HG03135 (cell line): ENCODE data around the gene DPY19L3.
"Not testable (repeated sequence)": the region's sequence is repeated elsewhere in the genome, so short reads cannot be mapped to it uniquely, and the experiment has no call there.

Source experiments
- ATAC-seq: cut with Tn5 transposase; IDR thresholded peaks from one replicate; pipeline ENCODE4 v1.9.1; 2021; ENCODE audit warnings: mild to moderate bottlenecking, moderate library complexity; ENCODE audit not compliant: unreplicated experiment

The DPY19L3 gene, protein sequence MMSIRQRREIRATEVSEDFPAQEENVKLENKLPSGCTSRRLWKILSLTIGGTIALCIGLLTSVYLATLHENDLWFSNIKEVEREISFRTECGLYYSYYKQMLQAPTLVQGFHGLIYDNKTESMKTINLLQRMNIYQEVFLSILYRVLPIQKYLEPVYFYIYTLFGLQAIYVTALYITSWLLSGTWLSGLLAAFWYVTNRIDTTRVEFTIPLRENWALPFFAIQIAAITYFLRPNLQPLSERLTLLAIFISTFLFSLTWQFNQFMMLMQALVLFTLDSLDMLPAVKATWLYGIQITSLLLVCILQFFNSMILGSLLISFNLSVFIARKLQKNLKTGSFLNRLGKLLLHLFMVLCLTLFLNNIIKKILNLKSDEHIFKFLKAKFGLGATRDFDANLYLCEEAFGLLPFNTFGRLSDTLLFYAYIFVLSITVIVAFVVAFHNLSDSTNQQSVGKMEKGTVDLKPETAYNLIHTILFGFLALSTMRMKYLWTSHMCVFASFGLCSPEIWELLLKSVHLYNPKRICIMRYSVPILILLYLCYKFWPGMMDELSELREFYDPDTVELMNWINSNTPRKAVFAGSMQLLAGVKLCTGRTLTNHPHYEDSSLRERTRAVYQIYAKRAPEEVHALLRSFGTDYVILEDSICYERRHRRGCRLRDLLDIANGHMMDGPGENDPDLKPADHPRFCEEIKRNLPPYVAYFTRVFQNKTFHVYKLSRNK

DNA sequence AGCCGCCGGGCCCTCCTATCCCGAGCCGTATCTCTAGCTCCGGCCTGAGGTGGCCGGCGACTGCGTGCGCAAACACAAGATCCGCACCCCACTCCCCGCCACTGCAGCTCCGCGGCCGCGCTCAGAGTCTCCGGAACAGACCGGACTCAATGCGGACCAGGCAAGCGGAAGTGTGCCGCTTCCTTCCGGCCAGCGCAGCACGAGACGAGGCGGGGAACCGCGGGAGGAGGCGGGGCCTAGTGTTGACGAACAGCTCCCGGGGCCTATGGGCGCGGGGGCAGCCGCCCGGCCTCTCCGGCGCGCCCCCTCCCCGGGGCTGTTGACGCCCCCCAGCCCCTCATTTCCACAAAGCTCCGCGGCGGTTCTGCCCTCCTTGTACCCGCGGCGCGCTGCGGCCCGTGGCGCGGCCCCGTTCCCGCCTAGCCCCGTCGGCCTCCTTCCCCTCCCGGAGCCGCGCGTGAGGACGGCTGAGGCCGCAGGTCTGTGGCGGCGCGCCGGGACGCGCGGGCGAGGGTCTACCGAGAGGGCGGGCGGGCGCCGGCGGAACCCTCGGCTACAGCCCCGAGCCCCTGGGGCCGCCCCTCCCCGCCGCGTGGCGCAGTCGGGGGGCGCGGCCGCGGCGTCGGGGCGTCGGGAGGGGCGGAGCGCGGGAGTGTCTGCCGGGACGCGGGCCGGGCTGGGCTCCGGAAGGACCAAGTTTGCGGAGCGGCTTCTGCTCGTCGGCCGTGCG lies at the start of gene DPY19L3:
Gene DPY19L3 (plus strand): TSS at position 340 of the 730 bp plus-strand sequence. CDS start 2,484 bp downstream, outside the sequence.
- ATAC-seq: peak; percentile 95

DNA sequence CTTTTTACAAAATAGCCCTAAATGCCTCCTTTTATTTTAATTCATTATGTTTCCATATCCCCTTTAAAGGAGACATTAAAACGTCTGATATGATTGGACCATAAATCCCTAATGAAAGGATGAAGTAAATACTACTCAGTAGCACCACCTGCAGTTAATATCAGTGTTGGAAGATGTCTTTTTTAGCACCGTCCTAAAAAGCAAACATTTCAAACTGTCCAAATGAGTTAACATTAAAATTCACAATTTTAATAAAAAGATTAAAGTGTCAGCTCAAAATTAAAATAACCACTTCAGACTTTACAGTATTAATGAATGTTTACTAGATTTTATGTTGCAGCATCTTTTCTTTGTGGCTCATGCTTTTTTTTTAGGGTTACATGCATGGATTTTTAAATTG lies 47.9 kb upstream of the DPY19L3 start:
- ATAC-seq: no peak

DNA sequence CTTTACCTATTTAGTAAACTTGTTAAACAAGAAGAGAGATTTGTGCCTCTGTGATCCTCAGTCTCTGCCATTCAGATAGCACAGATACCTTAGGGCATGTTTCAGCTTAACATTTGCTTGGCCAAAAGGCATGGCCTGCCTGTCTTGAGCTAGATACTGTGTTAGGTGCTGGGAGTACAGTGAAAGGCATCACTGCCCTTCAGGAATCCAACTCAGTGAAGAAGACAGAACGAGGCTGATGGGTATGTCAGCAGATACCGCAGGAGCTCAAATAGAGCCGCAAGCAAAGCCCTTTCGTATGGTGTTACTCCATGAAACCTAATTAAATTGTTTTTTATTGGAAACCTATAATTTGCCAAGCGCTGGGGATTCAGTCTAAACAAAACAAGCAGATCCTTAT lies 47.2 kb upstream of the DPY19L3 start:
- no peak for ATAC-seq

DNA sequence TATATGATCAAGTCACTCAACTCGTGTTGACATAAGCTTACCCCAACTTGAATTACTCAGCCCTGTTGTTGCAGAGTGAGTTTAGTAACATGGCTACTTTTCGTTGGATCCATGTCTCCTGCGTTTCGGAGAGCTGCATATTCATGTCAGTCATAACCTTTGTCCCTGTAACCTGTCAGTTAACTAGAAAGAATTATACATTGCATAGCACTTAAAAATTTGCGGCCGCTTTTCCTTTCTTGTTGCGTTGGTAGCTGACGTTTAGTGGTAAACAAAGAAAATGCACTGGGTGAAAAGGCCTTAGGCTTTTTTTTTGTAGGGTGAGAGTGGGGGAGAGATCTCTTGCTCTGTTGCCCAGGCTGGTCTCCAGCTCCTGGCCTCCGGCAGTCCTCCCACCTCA lies 46.0 kb upstream of the DPY19L3 start:
- no peak for ATAC-seq

DNA sequence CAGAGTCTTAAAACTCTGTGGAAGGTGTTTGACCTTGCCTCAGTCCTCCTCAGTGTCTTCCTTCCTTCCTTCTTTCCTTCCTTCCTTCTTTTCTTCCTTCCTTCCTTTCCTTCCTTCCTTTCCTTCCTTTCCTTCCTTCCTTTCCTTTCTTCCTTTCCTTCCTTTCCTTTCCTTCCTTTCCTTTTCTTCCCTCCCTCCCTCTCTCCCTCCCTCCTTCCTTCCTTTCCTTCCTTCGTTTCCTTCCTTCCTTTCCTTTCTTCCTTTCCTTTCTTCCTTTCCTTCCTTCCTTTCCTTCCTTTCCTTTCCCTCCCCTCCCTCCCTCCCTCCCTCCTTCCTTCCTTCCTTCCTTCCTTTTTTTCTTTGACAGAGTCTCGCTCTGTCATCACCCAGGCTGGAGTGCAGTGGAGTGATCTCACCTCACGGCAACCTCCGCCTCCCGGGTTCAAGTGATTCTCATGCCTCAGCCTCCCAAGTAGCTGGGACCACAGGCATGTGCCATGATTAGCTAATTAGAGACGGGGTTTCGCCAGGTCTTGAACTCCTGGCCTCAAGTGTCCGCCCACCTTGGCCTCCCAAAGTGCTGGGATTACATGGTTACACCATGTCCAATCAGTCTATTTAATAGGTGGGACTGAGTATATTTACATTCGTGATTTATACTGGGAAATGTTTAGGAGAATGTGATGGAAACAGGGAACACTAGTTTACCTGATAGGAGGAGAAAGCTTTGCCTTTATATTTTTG lies 43.8 kb upstream of the DPY19L3 start:
- no peak for ATAC-seq

DNA sequence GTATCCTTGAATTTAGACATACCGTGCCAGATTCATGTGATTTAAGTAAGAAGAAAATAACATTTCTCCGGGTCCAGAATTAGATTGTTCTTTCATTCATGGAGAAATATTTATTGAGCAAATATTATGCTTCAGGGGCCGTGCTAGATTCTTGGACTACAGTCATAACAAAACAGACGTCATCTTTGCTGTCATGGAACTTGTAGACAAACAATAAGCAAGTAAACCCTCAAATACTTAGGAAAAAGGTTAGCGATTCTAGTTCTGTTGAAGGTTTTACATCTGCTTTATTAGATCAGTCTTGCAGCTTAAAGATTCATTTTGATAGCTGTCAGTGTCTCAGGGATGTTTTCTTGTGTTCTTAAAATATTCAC lies 43.3 kb upstream of the DPY19L3 start:
- no peak for ATAC-seq

DNA sequence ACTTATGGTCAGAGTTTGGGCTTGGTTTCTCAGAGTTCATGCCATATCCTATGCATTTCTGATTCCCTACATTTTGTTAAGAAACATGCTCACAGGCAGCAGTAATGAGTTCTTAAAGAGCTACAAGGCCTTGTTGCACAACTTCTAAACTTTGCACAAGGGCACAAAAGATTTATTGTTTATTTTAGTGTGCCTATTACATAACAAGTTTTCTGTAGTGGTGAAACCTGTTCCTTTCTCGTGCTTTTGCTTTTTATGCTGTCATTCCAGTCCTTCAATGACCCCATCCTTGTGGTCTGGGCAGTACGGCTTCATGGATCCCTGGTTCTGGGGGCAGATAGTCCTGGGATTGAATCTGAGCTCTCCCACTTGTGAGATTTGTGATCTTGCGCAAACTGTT lies 42.4 kb upstream of the DPY19L3 start:
- ATAC-seq: no peak

DNA sequence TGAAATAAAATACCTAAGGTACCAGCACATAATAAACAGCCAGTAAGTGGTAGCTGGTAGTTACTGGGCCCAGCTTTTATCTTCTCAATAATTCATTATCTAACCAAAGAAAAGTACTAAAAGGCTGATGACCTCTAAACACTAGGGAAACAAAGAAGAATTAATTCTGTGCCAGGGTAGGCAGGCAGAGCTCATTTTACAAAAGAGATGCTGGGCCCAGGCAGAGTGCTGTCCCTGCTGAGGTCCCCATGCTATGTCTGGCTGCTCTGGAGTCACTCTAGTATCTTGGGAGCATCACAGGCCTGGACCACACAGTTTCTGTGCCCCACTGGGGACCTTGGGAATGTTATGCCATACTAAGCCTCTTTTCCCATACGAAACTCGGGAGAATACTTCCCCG lies 41.9 kb upstream of the DPY19L3 start:
- ATAC-seq: no peak

DNA sequence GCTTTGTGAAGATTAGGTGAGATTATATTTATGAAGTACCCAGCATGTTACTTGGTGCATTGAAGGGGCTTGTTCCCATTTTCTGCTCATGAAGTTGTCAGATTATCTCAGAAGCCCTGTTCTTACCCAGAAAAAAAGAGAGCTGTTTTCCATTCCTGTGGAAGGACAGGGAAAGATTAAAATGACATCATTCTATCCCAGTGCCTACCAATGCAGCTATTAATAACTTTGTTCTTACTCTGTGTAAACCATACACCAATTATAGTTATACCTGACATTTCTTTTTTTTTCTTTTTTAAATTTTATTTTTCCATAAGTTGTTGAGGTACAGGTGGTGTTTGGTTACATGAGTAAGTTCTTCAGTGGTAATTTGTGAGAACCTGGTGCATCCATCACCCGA lies 41.5 kb upstream of the DPY19L3 start:
- ATAC-seq: no peak

DNA sequence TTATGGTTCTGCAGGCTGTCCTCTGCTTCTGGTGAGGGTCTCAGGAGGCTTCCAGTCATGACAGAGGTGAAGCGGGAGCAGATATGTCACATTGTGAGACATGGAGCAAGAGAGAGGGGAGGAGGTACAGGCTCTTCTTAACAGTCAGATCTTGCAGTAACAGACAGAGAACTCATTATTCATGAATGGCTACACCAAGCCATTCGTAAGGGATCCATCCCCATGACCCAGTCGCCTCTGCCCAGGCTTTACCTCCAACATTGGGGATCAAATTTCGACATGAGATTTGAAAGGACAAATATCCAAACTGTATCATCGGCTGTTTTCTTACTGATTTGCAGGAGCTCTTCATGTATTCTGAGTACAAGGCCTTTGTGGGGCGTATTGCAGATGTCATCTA lies 38.5 kb upstream of the DPY19L3 start:
- ATAC-seq: no peak

DNA sequence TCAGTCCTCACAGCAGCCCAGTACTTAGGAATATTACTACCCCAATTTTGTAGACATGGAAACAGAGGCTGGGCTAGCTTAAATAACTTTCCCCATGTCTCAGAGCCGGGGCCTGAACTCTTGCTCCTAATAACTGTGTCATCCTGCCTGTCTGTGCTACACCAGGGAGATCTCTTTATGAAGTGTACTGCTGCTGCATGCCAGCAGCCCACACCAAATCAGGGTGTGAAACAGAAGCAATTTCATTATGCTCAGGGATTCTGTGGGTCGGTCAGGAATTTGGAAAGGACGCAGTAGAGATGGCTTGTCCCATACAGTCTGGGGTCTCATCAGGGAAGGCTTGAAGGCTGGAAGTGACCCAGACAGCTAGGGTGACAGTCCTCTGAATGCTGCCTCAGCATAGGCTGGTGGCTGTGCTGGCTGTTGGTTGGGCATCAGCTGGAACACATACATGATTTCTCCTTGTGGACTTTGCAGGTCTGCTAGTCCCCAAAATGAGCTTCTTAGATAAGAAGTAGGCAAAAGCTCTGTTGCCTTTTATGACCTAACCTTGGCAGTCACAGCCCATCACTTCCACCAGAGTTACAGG lies 37.5 kb upstream of the DPY19L3 start:
- ATAC-seq: no peak

DNA sequence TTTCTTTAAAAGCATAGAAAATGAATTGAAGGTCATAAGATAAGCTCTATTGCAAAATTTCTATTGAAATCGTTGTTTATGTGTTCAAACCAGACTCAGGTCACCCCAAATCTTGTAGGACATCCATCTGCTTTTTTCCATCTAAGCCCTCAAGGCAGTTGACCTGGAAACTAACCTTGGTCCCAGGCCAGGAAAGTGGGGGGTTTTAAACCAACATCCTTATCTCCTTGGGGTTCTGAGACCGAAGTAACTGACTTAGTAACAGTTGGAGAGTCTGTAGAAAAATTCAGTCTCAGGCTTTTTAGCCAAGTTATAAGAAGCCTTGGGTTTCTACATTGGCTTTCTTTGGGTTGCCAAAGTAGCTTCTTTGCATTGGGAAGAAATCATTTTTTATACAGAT lies 36.8 kb upstream of the DPY19L3 start:
- ATAC-seq: no peak

DNA sequence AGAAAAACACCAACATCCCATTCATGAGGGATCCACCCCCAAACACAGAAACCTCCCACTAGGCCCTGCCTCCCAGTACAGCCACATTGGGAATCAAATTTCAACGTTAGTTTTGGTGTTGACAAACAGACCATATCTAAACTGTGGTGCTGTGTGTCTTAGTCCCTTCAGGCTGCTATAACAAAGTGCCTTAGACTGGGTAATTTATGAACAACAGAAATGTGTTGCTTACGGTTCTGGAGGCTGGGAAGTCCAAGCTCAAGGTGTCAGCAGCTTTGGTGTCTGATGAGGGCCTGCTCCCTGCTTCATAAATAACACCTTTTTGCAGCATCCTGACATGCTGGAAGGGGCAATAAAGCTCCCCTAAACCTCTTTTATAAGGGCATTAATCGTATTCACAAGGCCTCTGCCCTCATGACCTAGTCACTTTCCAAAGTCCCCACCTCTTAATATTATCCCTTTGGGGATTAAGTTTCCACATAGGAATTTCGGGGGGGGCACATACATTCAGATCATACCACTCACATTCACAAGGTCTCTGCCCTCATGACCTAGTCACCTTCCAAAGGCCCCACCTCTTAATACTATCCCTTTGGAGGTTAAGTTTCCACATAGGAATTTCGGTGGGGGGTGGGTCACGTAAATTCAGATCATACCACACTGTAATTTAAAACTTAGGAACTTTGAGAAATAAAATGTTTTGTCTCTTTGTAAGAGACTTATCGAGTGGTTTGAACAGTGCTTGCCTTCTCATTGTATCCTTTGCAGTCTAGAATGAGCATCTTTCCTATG lies 32.6 kb upstream of the DPY19L3 start:
- ATAC-seq: no peak

DNA sequence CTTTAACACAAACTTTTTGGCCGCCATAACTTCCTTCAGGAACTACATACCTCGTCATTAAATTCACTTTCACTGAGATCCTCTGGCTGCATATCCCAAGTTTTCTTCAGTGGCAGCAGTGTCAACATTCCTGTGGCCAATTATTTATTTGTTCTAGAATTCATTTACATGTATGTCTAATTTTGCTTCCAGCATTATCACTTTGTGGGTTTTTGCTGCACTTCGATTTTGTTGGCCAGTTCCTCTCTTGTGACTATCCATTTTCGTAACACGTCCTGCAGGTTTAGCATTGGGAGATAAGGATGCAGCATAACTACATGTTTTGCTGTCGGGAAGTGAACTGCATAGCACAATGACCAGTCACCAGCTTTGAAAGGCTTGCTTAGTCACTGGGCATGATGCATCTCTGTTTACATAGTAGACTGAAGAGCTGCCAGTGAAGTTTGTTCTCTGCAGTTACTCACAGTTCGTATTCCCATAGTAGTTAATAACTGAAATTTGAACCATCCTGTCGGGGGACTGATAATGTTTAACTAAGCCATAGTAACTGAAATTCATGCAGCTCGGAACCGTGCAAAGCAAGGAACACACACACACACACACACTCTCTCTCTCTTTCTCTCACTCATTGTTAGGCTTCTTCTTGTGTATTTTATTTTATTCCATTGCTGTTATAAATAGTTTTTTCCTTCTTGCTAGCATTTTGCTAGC lies 31.8 kb upstream of the DPY19L3 start:
- ATAC-seq: no peak

DNA sequence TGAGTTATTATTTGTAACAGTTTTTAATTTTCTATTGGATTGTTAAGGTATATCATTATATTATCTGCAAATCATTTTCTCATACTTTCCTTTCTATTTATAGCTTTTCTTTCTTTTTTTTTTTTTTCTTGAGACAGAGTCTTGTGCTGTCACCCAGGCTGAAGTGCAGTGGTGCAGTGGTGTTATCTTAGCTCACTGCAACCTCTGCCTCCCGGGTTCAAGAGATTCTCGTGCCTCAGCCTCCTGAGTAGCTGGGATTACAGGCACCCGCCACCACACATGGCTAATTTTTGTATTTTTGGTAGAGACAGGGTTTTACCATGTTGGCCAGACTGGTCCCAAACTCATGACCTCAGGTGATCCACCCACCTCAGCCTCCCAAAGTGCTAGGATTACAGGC lies 31.2 kb upstream of the DPY19L3 start:
- ATAC-seq: not testable (repeated sequence)

DNA sequence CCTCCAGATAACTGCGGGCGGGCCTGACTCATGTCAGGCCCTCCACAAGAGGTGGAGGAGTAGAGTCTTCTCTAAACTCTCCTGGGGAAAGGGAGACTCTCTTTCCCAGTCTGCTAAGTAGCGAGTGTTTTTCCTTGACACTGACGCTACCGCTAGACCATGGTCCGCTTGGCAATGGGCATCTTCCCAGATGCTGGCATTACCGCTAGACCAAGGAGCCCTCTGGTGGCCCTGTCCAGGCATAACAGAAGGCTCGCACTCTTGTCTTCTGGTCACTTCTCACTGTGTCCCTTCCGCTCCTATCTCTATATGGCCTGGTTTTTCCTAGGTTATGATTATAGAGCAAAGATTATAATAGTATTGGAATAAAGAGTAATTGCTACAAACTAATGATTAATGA lies 28.5 kb upstream of the DPY19L3 start:
- not testable (repeated sequence) for ATAC-seq

DNA sequence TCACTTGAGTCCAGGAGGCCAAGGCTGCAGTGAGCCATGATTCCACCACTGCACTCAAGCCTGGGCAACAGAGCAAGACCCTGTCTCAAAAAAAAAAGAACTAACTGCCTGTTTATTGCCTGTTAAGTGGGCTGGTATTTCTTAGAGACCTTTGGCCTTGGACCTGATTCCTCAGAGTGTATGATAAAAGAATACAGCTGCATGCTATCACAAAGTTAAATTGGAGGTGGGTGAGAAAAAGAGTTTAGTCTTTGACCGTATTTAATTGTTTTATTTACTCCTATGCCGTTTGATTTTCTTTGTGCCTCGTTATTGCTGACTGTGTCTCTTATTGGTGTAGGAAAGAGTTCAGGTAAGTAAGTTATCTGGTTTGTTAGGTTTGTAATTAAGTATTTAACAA lies 25.3 kb upstream of the DPY19L3 start:
- no peak for ATAC-seq

DNA sequence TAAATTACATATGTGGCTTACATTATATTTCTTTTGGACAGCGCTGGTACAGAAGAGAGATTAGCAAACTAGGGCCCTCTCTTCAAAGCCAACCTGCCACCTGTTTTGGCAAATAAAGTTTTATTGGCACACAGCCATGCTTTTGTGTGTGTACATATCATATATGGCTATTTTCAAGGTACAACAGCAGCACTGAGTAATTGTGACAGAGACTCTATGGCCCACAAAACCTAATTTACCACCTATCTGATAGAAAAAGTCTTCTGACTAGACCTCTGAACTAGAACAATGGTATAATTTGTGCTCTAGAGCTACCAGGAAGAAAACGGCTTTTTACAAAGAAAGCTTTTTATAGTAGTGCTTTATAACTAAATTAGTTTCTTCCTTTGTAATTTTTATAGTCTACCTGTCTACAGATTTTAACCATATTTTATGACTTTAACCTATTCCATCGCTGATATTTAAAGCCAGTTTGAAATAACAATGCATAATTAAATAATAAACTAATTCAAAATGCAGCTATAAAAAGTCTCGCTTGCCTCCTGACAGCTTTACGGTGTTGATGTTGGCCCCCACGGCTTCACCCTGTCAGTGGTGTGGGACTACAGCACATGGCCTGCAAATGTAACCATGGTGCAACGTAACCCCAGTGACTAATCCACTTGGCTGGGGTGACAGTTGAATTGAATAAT lies 17.7 kb upstream of the DPY19L3 start:
- no peak for ATAC-seq

DNA sequence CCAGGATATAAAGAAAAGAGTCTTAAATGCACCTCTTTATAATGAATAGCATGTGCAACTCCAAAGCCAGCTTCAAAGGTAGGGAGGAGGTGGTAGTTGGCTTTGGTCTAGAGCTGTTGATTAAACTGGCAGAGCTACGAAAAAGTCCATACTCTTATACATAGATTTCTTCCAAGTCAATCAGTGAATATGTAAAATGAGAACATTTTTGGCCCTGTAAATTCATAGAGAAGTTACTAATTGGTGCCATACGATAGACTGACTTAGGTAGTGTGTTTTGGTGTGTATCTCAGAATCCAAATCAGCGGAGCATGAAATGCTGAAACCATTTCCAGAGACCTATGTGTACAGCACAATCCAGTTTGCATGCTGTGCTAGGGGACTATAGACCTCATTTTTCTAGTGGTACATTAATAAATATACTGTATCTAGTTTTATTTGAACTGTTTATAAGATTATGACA lies 17.1 kb upstream of the DPY19L3 start:
- no peak for ATAC-seq
